ENCODE data around the gene GAB1.

GAB1 gene

DNA sequence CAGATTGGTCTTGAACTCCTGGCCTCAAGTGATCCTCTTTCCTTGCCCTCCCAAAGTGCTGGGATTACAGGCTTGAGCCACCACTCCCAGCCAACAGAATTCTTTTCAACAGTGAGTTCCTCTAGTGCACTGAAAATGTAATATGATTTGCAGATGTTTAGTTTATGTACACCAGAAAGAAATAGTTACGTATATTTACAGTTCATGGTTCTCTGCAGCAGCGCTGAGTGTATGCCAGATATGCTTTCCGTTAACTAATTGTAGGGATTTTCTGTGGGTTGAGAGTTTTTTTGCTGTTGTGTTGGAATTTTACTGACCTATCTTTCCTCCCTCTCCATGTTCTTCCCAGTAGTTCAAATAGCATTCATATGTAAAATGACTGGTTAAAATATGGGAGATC, 44.0 kb downstream of the GAB1 start:
- Mint-ChIP-seq H3K4me1 (peaks cover 84% of the 10 kb centered on the region), H3K36me3 (ENCODE audit: low read depth) (no peaks in the 10 kb centered on the region), H3K27me3 (ENCODE audit: low read depth, poor library complexity) (no peaks in the 10 kb centered on the region), H3K27ac (peak overlapping the region; percentile 98), H3K4me3 (no peak overlapping the region), H3K9me3 (no peaks in the 10 kb centered on the region)
- TF ChIP-seq, protein P1, sequence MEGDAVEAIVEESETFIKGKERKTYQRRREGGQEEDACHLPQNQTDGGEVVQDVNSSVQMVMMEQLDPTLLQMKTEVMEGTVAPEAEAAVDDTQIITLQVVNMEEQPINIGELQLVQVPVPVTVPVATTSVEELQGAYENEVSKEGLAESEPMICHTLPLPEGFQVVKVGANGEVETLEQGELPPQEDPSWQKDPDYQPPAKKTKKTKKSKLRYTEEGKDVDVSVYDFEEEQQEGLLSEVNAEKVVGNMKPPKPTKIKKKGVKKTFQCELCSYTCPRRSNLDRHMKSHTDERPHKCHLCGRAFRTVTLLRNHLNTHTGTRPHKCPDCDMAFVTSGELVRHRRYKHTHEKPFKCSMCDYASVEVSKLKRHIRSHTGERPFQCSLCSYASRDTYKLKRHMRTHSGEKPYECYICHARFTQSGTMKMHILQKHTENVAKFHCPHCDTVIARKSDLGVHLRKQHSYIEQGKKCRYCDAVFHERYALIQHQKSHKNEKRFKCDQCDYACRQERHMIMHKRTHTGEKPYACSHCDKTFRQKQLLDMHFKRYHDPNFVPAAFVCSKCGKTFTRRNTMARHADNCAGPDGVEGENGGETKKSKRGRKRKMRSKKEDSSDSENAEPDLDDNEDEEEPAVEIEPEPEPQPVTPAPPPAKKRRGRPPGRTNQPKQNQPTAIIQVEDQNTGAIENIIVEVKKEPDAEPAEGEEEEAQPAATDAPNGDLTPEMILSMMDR (IDR thresholded peaks at IDR 0.05), result no peak
- no peak for DNase-seq

GRCh38 chr4:143381189-143382118, 44.8 kb downstream of the GAB1 start:
- peak overlapping the region; percentile 19 for H3K4me3 Mint-ChIP-seq
- TF ChIP-seq, protein P1 (IDR thresholded peaks at IDR 0.05), result no peak
- no peaks in the 10 kb centered on the region for H3K27me3 Mint-ChIP-seq (ENCODE audit: low read depth, poor library complexity)
- peaks cover 75% of the 10 kb centered on the region for H3K4me1 Mint-ChIP-seq
- H3K36me3 Mint-ChIP-seq (ENCODE audit: low read depth), result no peaks in the 10 kb centered on the region
- H3K9me3 Mint-ChIP-seq, result no peaks in the 10 kb centered on the region
- H3K27ac Mint-ChIP-seq, result peak overlapping the region; percentile 98
- no peak for DNase-seq

DNA sequence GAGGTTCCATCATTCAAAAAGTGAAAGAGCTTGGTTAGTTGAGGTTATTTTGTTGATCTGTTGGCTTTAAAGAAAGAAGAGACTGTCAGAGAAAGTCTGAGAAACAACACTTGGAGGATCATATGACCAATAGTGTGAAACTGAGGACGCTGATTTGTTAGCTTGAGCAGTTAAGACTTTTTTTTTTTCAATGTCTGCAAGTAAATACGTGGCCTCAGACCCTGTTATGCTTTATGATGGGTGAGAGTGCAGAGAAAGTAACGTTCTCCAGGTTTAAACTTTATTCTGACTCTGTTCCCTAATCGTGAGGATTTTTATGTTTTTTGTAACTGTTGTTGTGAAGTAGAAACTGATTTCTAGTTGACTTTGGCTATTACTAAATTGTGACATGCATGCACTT, 45.9 kb downstream of the GAB1 start:
- TF ChIP-seq, protein P1 (IDR thresholded peaks at IDR 0.05), result no peak
- no peak for DNase-seq
- Mint-ChIP-seq H3K36me3 (ENCODE audit: low read depth) (peaks cover 3% of the 10 kb centered on the region), H3K9me3 (no peaks in the 10 kb centered on the region), H3K27me3 (ENCODE audit: low read depth, poor library complexity) (no peaks in the 10 kb centered on the region), H3K4me3 (peak overlapping the region; percentile 44), H3K27ac (peak overlapping the region; percentile 98), H3K4me1 (peaks cover 66% of the 10 kb centered on the region)

DNA sequence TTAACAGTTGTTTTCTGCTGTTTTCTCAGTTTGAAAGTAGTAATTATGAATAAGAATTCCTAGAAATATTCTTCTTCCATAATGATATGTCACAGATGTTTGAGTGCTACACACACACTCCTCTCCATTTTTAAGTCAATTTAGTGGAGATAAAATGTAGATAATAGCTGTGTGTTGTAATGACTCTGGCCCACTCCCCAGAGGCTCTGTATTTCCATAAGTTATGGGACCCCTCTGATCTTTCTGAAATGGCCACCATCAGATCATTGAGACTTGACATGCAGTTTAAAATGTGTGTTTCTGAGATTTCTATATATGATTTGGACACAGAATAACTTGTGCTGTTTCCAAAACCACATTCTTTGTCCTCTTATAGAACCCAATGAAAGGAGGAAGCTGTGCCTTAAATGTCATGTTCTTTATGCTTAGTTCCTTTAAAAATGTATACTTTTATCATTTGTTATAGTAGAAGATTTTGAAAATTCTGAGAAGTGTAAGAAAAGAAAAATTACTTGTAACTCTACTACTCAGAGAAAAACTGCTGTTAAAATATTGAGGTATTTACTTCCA, 46.4 kb downstream of the GAB1 start:
- DNase-seq, result no peak
- H3K4me3 Mint-ChIP-seq, result peak overlapping the region; percentile 44
- H3K4me1 Mint-ChIP-seq, result peaks cover 66% of the 10 kb centered on the region
- peaks cover 8% of the 10 kb centered on the region for H3K36me3 Mint-ChIP-seq (ENCODE audit: low read depth)
- TF ChIP-seq, protein P1 (IDR thresholded peaks at IDR 0.05), result no peak
- no peaks in the 10 kb centered on the region for H3K27me3 Mint-ChIP-seq (ENCODE audit: low read depth, poor library complexity)
- H3K9me3 Mint-ChIP-seq, result no peaks in the 10 kb centered on the region
- H3K27ac Mint-ChIP-seq, result peak overlapping the region; percentile 98

DNA sequence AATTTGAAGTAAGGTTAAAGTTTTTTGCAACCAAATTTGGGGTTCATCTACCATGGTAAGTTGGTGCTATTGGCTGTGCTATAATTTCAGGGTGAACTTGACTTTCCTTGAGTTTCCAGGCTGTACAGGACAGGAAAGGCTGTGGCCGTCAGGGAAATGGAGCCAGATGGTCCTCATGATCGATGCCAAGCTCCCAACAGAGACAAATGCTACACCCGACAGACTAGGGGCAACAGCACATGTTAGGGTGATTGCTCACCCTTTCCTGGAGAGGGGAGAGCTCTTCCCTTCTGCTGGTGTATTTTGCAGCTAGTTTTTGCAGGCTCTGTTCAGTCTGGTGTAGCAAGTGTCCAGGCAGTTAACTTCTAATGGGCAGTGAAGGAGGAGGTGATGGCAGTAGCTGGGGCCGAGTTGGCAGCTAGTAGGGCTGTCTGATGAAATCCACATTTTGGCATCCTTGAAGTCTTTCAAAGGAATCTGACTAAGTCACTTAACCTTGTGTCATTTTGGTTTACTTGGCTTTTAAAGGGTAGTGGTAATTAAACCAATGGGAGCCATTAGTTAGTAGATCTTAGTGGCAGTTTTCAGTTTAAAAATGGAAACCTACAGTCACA, 47.8 kb downstream of the GAB1 start:
- no peaks in the 10 kb centered on the region for H3K9me3 Mint-ChIP-seq
- no peak for DNase-seq
- peaks cover 65% of the 10 kb centered on the region for H3K4me1 Mint-ChIP-seq
- peaks cover 8% of the 10 kb centered on the region for H3K36me3 Mint-ChIP-seq (ENCODE audit: low read depth)
- H3K27ac Mint-ChIP-seq, result no peak overlapping the region
- no peak overlapping the region for H3K4me3 Mint-ChIP-seq
- no peaks in the 10 kb centered on the region for H3K27me3 Mint-ChIP-seq (ENCODE audit: low read depth, poor library complexity)
- TF ChIP-seq, protein P1 (IDR thresholded peaks at IDR 0.05), result no peak

Measured in nephron progenitor cell (in vitro differentiated cells).